Measurements from ENCODE around the gene ESPL1.

GRCh38 chr12:53325511-53326061, 57.5 kb downstream of the ESPL1 start:
- TF ChIP-seq YY1 (IDR thresholded peaks at IDR 0.05; ENCODE audit: insufficient read depth, insufficient read length) (no peak), SUZ12 (IDR thresholded peaks at IDR 0.05; ENCODE audit: extremely low read depth, insufficient read depth, insufficient read length) (no peak), ZNF274 (IDR thresholded peaks at IDR 0.05; ENCODE audit: low read depth, low read length) (no peak)

Data from NT2/D1 (cell line).